Gastroesophageal sphincter (tissue), 4 donors: ENCODE data around the gene PSME1. TPM values are rescaled to one million over a fixed set of nuclear protein-coding genes. Genes with fewer than 3 reads are reported as not detected.
A peak's percentile ranks its signal among the peaks of the same experiment; 100 is the strongest.

Experiments
- ATAC-seq: fragments of 150-250 bp; one replicate; pipeline ENCODE4 v1.9.1; 2016; ENCODE audit warnings: mild to moderate bottlenecking, moderate library complexity
- H3K27ac ChIP-seq, 4 donors: fragments of 200-600 bp; sonication (generic) in 3 of 4; 1 replicate in 3 of 4; 2 replicates in 1 of 4; pipeline ENCODE4 v1.5.1; 2016 to 2019
- H3K27me3 ChIP-seq: fragments of 200-600 bp; sonication (generic); one replicate; pipeline ENCODE4 v1.5.1; 2019
- H3K36me3 ChIP-seq, 2 donors: fragments of 200-600 bp; sonication (generic); one replicate each; pipeline ENCODE4 v1.5.1; 2019; ENCODE audit warnings: control low read depth in 1 of 2
- H3K4me1 ChIP-seq, 3 donors: fragments of 200-600 bp; sonication (generic); 1 replicate in 2 of 3; 2 replicates in 1 of 3; pipeline ENCODE4 v1.5.1; 2016 to 2019; ENCODE audit warnings: control low read depth in 2 of 3
- H3K4me3 ChIP-seq, 2 donors: fragments of 200-600 bp; sonication (generic); one replicate each; pipeline ENCODE4 v1.5.1; 2019; ENCODE audit warnings: mild to moderate bottlenecking in 1 of 2, moderate library complexity in 1 of 2
- H3K9me3 ChIP-seq, 3 donors: fragments of 200-600 bp; sonication (generic); one replicate each; pipeline ENCODE4 v1.5.1; 2017 to 2019; ENCODE audit warnings: control low read depth in 2 of 3
- EP300 ChIP-seq: sonication (generic); formaldehyde crosslinking; IDR thresholded peaks from one replicate; pipeline ENCODE4 v1.6.1; 2017; ENCODE audit warnings: antibody characterized with exemption, mild to moderate bottlenecking
- POLR2A ChIP-seq, 2 donors: fragments of 450-650 bp; IDR thresholded peaks; one replicate each; pipeline ENCODE4 v1.6.1; 2017; ENCODE audit warnings: antibody characterized with exemption in 2 of 2, mild to moderate bottlenecking in 2 of 2, moderate library complexity in 1 of 2
- POLR2AphosphoS5 ChIP-seq: sonication (generic); formaldehyde crosslinking; IDR thresholded peaks from one replicate; pipeline ENCODE4 v1.6.1; 2017; ENCODE audit warnings: antibody characterized with exemption
- WGBS, 2 donors: methylation state at CpG; one replicate each; pipeline ENCODE4 v1.1.5; 2018; ENCODE audit warnings: low coverage in 1 of 2; 5-methylcytosine and 5-hydroxymethylcytosine counted together
- total RNA-seq, 4 donors: library from RNA; depleted of rRNA; stranded (reverse); fragments of >200 nt; gene quantifications; one replicate each; pipeline ENCODE4 v1.1.0, GENCODE V29; 2016
- TF ChIP-seq, protein P1 (sequence below), 4 experiments: fragments of 200-600 bp in 2 of 4; fragments of 450-650 bp in 2 of 4; sonication (generic) in 1 of 4; IDR thresholded peaks; one replicate each; pipeline ENCODE4 v1.5.1; 2017 to 2019; ENCODE audit warnings: antibody characterized with exemption in 4 of 4, mild to moderate bottlenecking in 2 of 4, moderate library complexity in 2 of 4

The PSME1 gene
- total RNA-seq, 4 donors from 2014 or later: 114 to 186 (median 127) TPM

DNA sequence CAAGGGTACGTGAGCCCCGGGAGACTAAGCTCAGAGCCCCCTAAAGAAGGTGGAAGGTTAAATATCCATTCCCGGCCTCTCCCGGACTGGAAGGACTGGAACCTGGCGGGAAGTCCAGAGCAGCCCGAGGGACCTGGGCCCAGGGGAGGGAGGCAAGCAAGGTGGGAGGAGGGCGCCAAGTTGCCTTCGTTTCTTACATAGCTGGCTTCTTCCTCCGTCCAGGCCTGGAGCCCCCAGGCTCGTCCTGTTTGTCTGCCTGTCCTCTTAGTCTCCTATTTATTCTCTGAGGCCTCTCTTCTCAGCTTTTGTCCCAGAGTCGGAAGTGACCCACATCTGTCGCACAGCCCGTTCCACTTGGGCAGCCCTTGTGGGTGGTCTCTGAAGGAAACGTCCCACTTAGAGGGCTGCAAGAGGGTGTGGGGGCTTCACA, 41.1 kb upstream of the PSME1 start:
- peak overlapping the region; percentile 62 to 97 (median 94) for H3K27ac ChIP-seq
- H3K36me3 ChIP-seq: peaks cover 0 to 23% of the 10 kb centered on the region in 2 donors
- peaks cover 0 to 31% (median 8%) of the 10 kb centered on the region in 3 donors for H3K4me1 ChIP-seq
- no peak for ATAC-seq
- peak overlapping the region; percentile 59 to 94 for H3K4me3 ChIP-seq
- 25% methylated on average over 9 of the region's 14 CpGs; no CpG with 5 or more reads in 1 of the 2 donors for WGBS, 2 donors
- H3K27me3 ChIP-seq: no peaks in the 10 kb centered on the region
- H3K9me3 ChIP-seq: no peaks in the 10 kb centered on the region
- TF ChIP-seq POLR2AphosphoS5 (no peak), POLR2A (IDR thresholded peaks at IDR 0.05) (no peak), EP300 (no peak)
- TF ChIP-seq, protein P1, sequence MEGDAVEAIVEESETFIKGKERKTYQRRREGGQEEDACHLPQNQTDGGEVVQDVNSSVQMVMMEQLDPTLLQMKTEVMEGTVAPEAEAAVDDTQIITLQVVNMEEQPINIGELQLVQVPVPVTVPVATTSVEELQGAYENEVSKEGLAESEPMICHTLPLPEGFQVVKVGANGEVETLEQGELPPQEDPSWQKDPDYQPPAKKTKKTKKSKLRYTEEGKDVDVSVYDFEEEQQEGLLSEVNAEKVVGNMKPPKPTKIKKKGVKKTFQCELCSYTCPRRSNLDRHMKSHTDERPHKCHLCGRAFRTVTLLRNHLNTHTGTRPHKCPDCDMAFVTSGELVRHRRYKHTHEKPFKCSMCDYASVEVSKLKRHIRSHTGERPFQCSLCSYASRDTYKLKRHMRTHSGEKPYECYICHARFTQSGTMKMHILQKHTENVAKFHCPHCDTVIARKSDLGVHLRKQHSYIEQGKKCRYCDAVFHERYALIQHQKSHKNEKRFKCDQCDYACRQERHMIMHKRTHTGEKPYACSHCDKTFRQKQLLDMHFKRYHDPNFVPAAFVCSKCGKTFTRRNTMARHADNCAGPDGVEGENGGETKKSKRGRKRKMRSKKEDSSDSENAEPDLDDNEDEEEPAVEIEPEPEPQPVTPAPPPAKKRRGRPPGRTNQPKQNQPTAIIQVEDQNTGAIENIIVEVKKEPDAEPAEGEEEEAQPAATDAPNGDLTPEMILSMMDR (IDR thresholded peaks at IDR 0.05): no peak

DNA sequence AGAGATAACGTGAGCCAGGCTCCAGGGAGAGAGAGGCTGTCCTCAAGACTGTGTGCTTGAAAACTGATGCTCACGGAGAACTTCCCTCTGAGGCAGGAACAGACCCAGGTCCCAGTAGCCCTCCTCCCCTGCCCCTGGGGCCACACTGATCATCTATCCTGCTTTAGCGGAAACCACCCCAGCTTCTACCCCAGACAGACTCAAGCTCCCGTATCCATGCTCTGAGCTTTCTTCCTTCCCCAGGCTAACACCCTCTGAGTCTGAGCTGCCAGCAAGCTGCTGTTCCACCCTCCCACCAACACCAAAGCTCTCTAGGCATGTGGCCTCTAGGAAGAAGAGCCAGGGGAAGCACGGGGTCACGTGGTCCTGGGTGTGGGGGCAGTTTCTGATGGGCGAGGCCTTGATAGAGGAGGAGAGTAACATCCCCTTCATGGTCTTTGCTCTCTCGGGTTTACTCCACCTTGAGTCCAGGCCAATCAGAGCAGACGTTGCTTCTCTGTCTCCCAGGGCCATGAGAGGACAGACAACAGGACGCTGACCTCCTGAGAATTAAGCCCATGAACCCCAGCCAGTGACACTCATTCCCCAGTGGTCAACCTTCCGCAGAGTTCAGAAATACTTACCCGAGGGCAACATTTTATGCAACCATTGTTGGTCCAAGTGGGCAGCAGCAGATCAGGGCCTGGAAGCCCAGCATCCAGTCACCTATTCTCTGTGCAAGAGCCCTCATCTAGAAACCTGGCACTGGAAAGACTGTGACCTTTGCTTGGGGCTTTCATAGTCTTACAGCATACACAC, 40.5 kb upstream of the PSME1 start:
- Histone ChIP-seq H3K4me3 (peak overlapping the region; percentile 59 to 94), H3K36me3 (peaks cover 0 to 29% of the 10 kb centered on the region in 2 donors), H3K4me1 (peaks cover 0 to 31% (median 8%) of the 10 kb centered on the region in 3 donors), H3K9me3 (no peaks in the 10 kb centered on the region), H3K27me3 (no peaks in the 10 kb centered on the region), H3K27ac (peak overlapping the region in 3 of 4 donors; percentile 93 to 97 (median 95))
- 25 to 72% methylated on average over 4 to 5 of the region's 12 CpGs for WGBS, 2 donors
- peak in 1 of 2 donors; percentile 21 for TF ChIP-seq POLR2A (IDR thresholded peaks at IDR 0.05)
- no peak for TF ChIP-seq EP300
- TF ChIP-seq, protein P1 (IDR thresholded peaks at IDR 0.05): no peak
- ATAC-seq: no peak

DNA sequence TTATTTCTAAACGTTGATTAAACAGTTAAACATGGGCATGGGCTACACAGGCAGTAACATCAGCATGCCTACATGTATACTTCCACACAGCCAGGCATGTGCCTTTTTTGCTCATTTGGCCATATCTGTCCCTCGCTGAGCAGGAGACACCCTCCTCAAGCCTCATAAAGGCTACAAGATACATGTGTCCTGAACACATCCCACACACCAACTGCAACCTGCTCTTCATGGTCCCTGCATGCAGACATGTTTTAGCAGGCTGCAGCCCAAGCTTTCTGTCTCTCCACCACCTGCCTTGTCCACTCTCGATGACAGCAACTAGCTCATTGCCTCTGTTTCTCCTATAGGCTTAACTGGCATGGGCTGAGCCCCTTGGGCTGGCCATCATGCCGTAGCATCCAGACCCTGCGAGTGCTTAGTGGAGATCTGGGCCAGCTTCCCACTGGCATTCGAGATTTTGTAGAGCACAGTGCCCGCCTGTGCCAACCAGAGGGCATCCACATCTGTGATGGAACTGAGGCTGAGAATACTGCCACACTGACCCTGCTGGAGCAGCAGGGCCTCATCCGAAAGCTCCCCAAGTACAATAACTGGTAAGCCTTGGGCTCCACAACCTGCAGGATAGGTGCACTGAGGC, 39.3 kb upstream of the PSME1 start:
- H3K9me3 ChIP-seq: no peaks in the 10 kb centered on the region
- 94 to 100% methylated on average over 1 to 6 of the region's 8 CpGs for WGBS, 2 donors
- TF ChIP-seq POLR2A (IDR thresholded peaks at IDR 0.05) (no peak), POLR2AphosphoS5 (no peak), EP300 (no peak)
- TF ChIP-seq, protein P1 (IDR thresholded peaks at IDR 0.05): no peak

DNA sequence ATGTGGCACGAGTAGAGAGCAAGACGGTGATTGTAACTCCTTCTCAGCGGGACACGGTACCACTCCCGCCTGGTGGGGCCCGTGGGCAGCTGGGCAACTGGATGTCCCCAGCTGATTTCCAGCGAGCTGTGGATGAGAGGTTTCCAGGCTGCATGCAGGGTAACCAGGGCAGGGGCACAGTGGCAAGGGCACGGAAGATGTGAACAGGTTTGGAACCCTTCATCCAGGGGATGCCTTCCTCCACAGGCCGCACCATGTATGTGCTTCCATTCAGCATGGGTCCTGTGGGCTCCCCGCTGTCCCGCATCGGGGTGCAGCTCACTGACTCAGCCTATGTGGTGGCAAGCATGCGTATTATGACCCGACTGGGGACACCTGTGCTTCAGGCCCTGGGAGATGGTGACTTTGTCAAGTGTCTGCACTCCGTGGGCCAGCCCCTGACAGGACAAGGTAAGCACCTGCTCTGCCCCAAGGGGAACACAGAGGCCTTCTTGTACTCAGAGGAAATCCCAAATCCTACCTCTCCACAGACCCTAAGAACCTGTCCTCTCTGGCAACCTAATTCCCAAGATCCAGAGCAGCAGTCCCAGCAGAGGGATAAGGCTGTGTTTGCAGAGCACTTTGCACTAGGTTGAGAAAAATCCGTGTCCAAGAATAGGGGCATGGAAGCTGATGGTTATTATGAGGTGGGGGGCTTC, 37.6 kb upstream of the PSME1 start:
- Histone ChIP-seq H3K9me3 (no peaks in the 10 kb centered on the region), H3K27me3 (no peaks in the 10 kb centered on the region), H3K27ac (no peak overlapping the region), H3K4me1 (peaks cover 0 to 25% (median 8%) of the 10 kb centered on the region in 3 donors), H3K36me3 (peaks cover 0 to 42% of the 10 kb centered on the region in 2 donors), H3K4me3 (no peak overlapping the region)
- TF ChIP-seq EP300 (no peak), POLR2AphosphoS5 (no peak), POLR2A (IDR thresholded peaks at IDR 0.05) (no peak)
- TF ChIP-seq, protein P1 (IDR thresholded peaks at IDR 0.05): no peak
- ATAC-seq: no peak
- 83 to 98% methylated on average over 1 to 6 of the region's 16 CpGs for WGBS, 2 donors

More for the DNA sequence above, 39.3 kb upstream of the PSME1 start:
- Histone ChIP-seq H3K36me3 (peaks cover 0 to 34% of the 10 kb centered on the region in 2 donors), H3K27me3 (no peaks in the 10 kb centered on the region), H3K27ac (no peak overlapping the region), H3K4me1 (peaks cover 0 to 31% (median 8%) of the 10 kb centered on the region in 3 donors), H3K4me3 (no peak overlapping the region)
- no peak for ATAC-seq
